Osteocyte (in vitro differentiated cells): ENCODE results near the gene ACAD11. TPM values are rescaled to one million over a fixed set of nuclear protein-coding genes. Genes with fewer than 3 reads are reported as not detected.

Source experiments
- DNase-seq: peaks from one replicate; pipeline ENCODE4 v3.0.0; 2021; ENCODE audit warnings: mixed read lengths; ENCODE audit not compliant: unreplicated experiment; ENCODE audit errors: extremely low spot score
- H3K27ac Mint-ChIP-seq: one replicate; pipeline ENCODE4 v1.8.0; 2021; ENCODE audit warnings: mild to moderate bottlenecking, mixed read lengths; ENCODE audit not compliant: unreplicated experiment
- H3K27me3 Mint-ChIP-seq: one replicate; pipeline ENCODE4 v1.8.0; 2021; ENCODE audit warnings: mixed read lengths; ENCODE audit not compliant: unreplicated experiment
- H3K36me3 Mint-ChIP-seq: one replicate; pipeline ENCODE4 v1.8.0; 2021; ENCODE audit warnings: mixed read lengths; ENCODE audit not compliant: unreplicated experiment
- H3K4me1 Mint-ChIP-seq: one replicate; pipeline ENCODE4 v1.8.0; 2021; ENCODE audit warnings: mixed read lengths; ENCODE audit not compliant: unreplicated experiment
- H3K4me3 Mint-ChIP-seq: one replicate; pipeline ENCODE4 v1.8.0; 2021; ENCODE audit warnings: mild to moderate bottlenecking, moderate library complexity, mixed read lengths; ENCODE audit not compliant: unreplicated experiment
- H3K9me3 Mint-ChIP-seq: one replicate; pipeline ENCODE4 v1.8.0; 2021; ENCODE audit warnings: mixed read lengths; ENCODE audit not compliant: unreplicated experiment
- CTCF ChIP-seq: fragments of 200-600 bp; sonication (generic); IDR thresholded peaks from 2 replicates; pipeline ENCODE4 v1.5.0; 2021; ENCODE audit warnings: antibody characterized with exemption, mild to moderate bottlenecking, moderate library complexity
- long read RNA-seq: library from polyadenylated mRNA; unstranded; transcript quantifications from one replicate; pipeline ENCODE4 v2.0.0, GENCODE V29; 2021
- total RNA-seq: library from RNA; stranded (reverse); gene quantifications from 2 replicates; pipeline ENCODE4 v1.2.1, GENCODE V29; 2021

Gene ACAD11
- total RNA-seq: 20.7 and 22.6 TPM in 2 replicates
- long read RNA-seq, full-length matches to known transcripts: 118 of 162 reads
- long read RNA-seq, partial matches to known transcripts: 8 of 162 reads
- long read RNA-seq, other reads (novel, unspliced or antisense): 36 of 162 reads

GRCh38 chr3:132659365-132660051 lies at the start of gene ACAD11:
Gene ACAD11 (minus strand): TSS chr3:132659809. CDS start chr3:132659751, 58 bp downstream.
- no peaks in the 10 kb centered on the region for H3K9me3 Mint-ChIP-seq
- peaks cover 5% of the 10 kb centered on the region for H3K36me3 Mint-ChIP-seq
- DNase-seq: peak; percentile 88
- no peaks in the 10 kb centered on the region for H3K27me3 Mint-ChIP-seq
- TF ChIP-seq CTCF: peak; percentile 66
- H3K4me3 Mint-ChIP-seq: peak within 1 kb of the TSS; percentile 96
- peak within 1 kb of the TSS; percentile 98 for H3K27ac Mint-ChIP-seq
- H3K4me1 Mint-ChIP-seq: peaks cover 38% of the 10 kb centered on the region

- no peaks in the 10 kb centered on the region for H3K4me1 Mint-ChIP-seq
- no peaks in the 10 kb centered on the region for H3K27me3 Mint-ChIP-seq
- DNase-seq: no peak
- H3K9me3 Mint-ChIP-seq: no peaks in the 10 kb centered on the region
- peaks cover 50% of the 10 kb centered on the region for H3K36me3 Mint-ChIP-seq
- no peak for TF ChIP-seq CTCF
- H3K27ac Mint-ChIP-seq: no peak overlapping the region
- H3K4me3 Mint-ChIP-seq: no peak overlapping the region
These were observed 44.1 kb upstream of the ACAD11 start for GRCh38 chr3:132703733-132704132.

GRCh38 chr3:132695422-132695821 lies 35.8 kb upstream of the ACAD11 start:
- no peaks in the 10 kb centered on the region for H3K4me1 Mint-ChIP-seq
- DNase-seq: no peak
- H3K36me3 Mint-ChIP-seq: peaks cover 51% of the 10 kb centered on the region
- H3K9me3 Mint-ChIP-seq: no peaks in the 10 kb centered on the region
- H3K27ac Mint-ChIP-seq: no peak overlapping the region
- H3K4me3 Mint-ChIP-seq: no peak overlapping the region
- no peaks in the 10 kb centered on the region for H3K27me3 Mint-ChIP-seq
- TF ChIP-seq CTCF: no peak

- Mint-ChIP-seq H3K4me1 (no peaks in the 10 kb centered on the region), H3K4me3 (no peak overlapping the region), H3K27ac (no peak overlapping the region), H3K36me3 (peaks cover 55% of the 10 kb centered on the region), H3K27me3 (no peaks in the 10 kb centered on the region), H3K9me3 (no peaks in the 10 kb centered on the region)
- DNase-seq: no peak
- TF ChIP-seq CTCF: no peak
These were observed 35.4 kb upstream of the ACAD11 start for GRCh38 chr3:132694991-132695390.

GRCh38 chr3:132690040-132690439 lies 30.4 kb upstream of the ACAD11 start:
- H3K4me1 Mint-ChIP-seq: no peaks in the 10 kb centered on the region
- no peaks in the 10 kb centered on the region for H3K9me3 Mint-ChIP-seq
- no peak overlapping the region for H3K4me3 Mint-ChIP-seq
- H3K36me3 Mint-ChIP-seq: peaks cover 54% of the 10 kb centered on the region
- no peaks in the 10 kb centered on the region for H3K27me3 Mint-ChIP-seq
- TF ChIP-seq CTCF: no peak
- no peak overlapping the region for H3K27ac Mint-ChIP-seq
- DNase-seq: no peak
